PC-3 (cell line): ENCODE measurements around the gene ARHGEF18. TPM values are rescaled to one million over a fixed set of nuclear protein-coding genes. Genes with fewer than 3 reads are reported as not detected.

Experiments
- ATAC-seq: fragments of 200-7000 bp; cut with Tn5 transposase; 2 replicates; pipeline ENCODE4 v1.9.1; 2020; ENCODE audit warnings: mild to moderate bottlenecking, moderate library complexity
- BruUV-seq: library from RNA; stranded (reverse); fragments of 400-500 nt; replicated peaks from 2 replicates; lab custom pipeline; 2021; lab: Mats Ljungman, UMichigan
- CTCF ChIA-PET: fragments of 300-600 bp; sonication (Branson Sonifier 250); formaldehyde crosslinking; loops from one replicate; lab custom pipeline; 2022; ENCODE audit warnings: antibody characterized with exemption; lab: Charles Lee
- POLR2A ChIA-PET: fragments of 300-600 bp; sonication (Branson Sonifier 250); formaldehyde crosslinking; loops from one replicate; lab custom pipeline; 2022; ENCODE audit warnings: antibody characterized with exemption; ENCODE audit not compliant: unreplicated experiment; lab: Charles Lee
- DNase-seq: peaks from one replicate; pipeline ENCODE4 v3.0.0-alpha.2; 2015
- H2AFZ ChIP-seq: fragments of 300-600 bp; sonication (generic); 2 replicates; pipeline ENCODE4 v1.6.0; 2016; ENCODE audit warnings: antibody characterized with exemption, low read length
- H3F3A ChIP-seq: fragments of 300-600 bp; sonication (generic); one replicate; pipeline ENCODE4 v1.6.0; 2017; ENCODE audit warnings: antibody characterized with exemption, low read length, control low read depth, mild to moderate bottlenecking; ENCODE audit not compliant: unreplicated experiment
- H3K27ac ChIP-seq: fragments of 300-600 bp; sonication (generic); 2 replicates; pipeline ENCODE4 v1.5.1; 2016; ENCODE audit warnings: mild to moderate bottlenecking, low read length
- H3K27me3 ChIP-seq: fragments of 300-600 bp; sonication (generic); 2 replicates; pipeline ENCODE4 v1.6.1; 2016; ENCODE audit warnings: low read length, mixed read lengths
- H3K36me3 ChIP-seq: fragments of 300-600 bp; sonication (generic); 2 replicates; pipeline ENCODE4 v1.6.1; 2016; ENCODE audit warnings: low read depth, mixed run types, low read length, mixed read lengths
- H3K4me1 ChIP-seq: fragments of 300-600 bp; sonication (generic); 2 replicates; pipeline ENCODE4 v1.5.1; 2016; ENCODE audit warnings: low read length; ENCODE audit not compliant: insufficient read depth
- H3K4me2 ChIP-seq: fragments of 300-600 bp; sonication (generic); 2 replicates; pipeline ENCODE4 v1.6.0; 2016; ENCODE audit warnings: low read length
- H3K4me3 ChIP-seq: fragments of 300-600 bp; sonication (generic); 2 replicates; pipeline ENCODE4 v1.5.1; 2016; ENCODE audit warnings: mild to moderate bottlenecking, low read length, mixed read lengths
- H3K79me2 ChIP-seq: fragments of 300-600 bp; sonication (generic); 2 replicates; pipeline ENCODE4 v1.6.1; 2017; ENCODE audit warnings: low read length, mixed read lengths
- H3K9ac ChIP-seq: fragments of 300-600 bp; sonication (generic); 2 replicates; pipeline ENCODE4 v1.6.0; 2016; ENCODE audit warnings: mild to moderate bottlenecking, low read length
- H3K9me2 ChIP-seq: fragments of 300-600 bp; sonication (generic); replicated peaks from 2 replicates; pipeline ENCODE4 v1.6.1; 2016; ENCODE audit warnings: mixed run types, low read length, mixed read lengths
- H3K9me3 ChIP-seq: fragments of 300-600 bp; sonication (generic); 2 replicates; pipeline ENCODE4 v1.6.1; 2016; ENCODE audit warnings: low read length, mixed read lengths
- H4K20me1 ChIP-seq: fragments of 300-600 bp; sonication (generic); 2 replicates; pipeline ENCODE4 v1.6.1; 2016; ENCODE audit warnings: low read length, mixed read lengths
- CTCF ChIP-seq: fragments of 300-600 bp; sonication (generic); conservative IDR thresholded peaks from 2 replicates; pipeline ENCODE4 v1.5.1; 2017; ENCODE audit warnings: antibody characterized with exemption, low read depth, mild to moderate bottlenecking, low read length
- EZH2 ChIP-seq: fragments of 300-600 bp; sonication (generic); IDR thresholded peaks from one replicate; pipeline ENCODE4 v1.6.1; 2017; ENCODE audit warnings: antibody characterized with exemption, mild to moderate bottlenecking, low read length; ENCODE audit not compliant: unreplicated experiment
- EZH2phosphoT487 ChIP-seq: fragments of 300-600 bp; sonication (generic); IDR thresholded peaks from 2 replicates; pipeline ENCODE4 v1.6.1; 2018; ENCODE audit warnings: mild to moderate bottlenecking, antibody characterized with exemption, low read length, borderline replicate concordance
- intact Hi-C: fragments of 100-400 bp; cut with micrococcal nuclease; formaldehyde crosslinking; loops from 2 replicates; pipeline ENCODE4 v1.9.0; 2023
- total RNA-seq: library from RNA; depleted of rRNA; stranded (reverse); fragments of >200 nt; gene quantifications from 2 replicates; pipeline ENCODE4 v1.2.3, GENCODE V29; 2014

ARHGEF18 gene
- total RNA-seq, 1 experiment from 2014 or later, result 65.1 TPM

DNA sequence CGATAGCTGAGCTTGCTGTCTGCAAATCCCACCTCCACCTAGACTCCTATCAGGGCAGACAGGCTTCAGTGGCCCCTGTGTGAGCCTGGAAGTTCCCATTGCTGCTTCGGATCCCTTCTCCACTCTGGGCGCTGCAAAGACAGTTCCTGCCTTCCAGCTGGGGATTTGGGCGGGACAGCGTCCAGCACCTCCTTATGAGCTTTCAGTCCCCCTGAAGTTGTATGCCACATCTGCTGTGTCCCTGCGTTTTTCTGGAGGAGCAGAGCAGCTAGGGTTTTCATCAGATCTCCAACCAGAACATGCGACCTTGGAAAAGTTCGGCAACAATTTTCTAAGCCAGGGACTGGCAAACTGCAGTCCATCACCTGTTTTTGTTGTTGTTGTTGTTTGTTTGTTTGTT, 38.0 kb downstream of the ARHGEF18 start:
- Histone ChIP-seq H3K36me3 (no peaks in the 10 kb centered on the region), H3K4me3 (no peak overlapping the region), H3K9me3 (no peaks in the 10 kb centered on the region), H4K20me1 (no peaks in the 10 kb centered on the region), H2AFZ (no peak overlapping the region), H3K9ac (no peak overlapping the region), H3K9me2 (no peaks in the 10 kb centered on the region), H3K4me1 (peaks cover 15% of the 10 kb centered on the region), H3F3A (no peaks in the 10 kb centered on the region), H3K79me2 (peaks cover 7% of the 10 kb centered on the region; the same call in 1 of the 2 replicates), H3K4me2 (no peak overlapping the region), H3K27ac (no peak overlapping the region), H3K27me3 (no peaks in the 10 kb centered on the region)
- ChIA-PET CTCF (interaction anchor here (0.7 kb wide), 1 partner anchor 312 kb away, joined by 5 read pairs; no protein-coding TSS in a partner anchor), POLR2A (no interaction called here)
- intact Hi-C loops, result no loop called here
- BruUV-seq, result no TSS peak
- ATAC-seq (no peak), DNase-seq (no peak)
- no peak for TF ChIP-seq EZH2
- no peak for TF ChIP-seq EZH2phosphoT487
- no peak for TF ChIP-seq CTCF

GRCh38 chr19:7391218-7391670, 42.5 kb downstream of the ARHGEF18 start:
- BruUV-seq, result no TSS peak
- Histone ChIP-seq H2AFZ (peak overlapping the region; percentile 39), H3K36me3 (no peaks in the 10 kb centered on the region), H3F3A (no peaks in the 10 kb centered on the region), H3K4me2 (peak overlapping the region; percentile 52), H3K27me3 (no peaks in the 10 kb centered on the region), H3K4me3 (peak overlapping the region; percentile 32; the same call in 1 of the 2 replicates), H3K4me1 (peaks cover 23% of the 10 kb centered on the region), H4K20me1 (peaks cover 9% of the 10 kb centered on the region; the same call in 1 of the 2 replicates), H3K9ac (peak overlapping the region; percentile 60), H3K27ac (peak overlapping the region; percentile 93), H3K9me2 (no peaks in the 10 kb centered on the region), H3K79me2 (peaks cover 29% of the 10 kb centered on the region), H3K9me3 (no peaks in the 10 kb centered on the region)
- ChIA-PET POLR2A (no interaction called here), CTCF (no interaction called here)
- no peak for TF ChIP-seq EZH2
- TF ChIP-seq CTCF, result no peak
- TF ChIP-seq EZH2phosphoT487, result no peak
- intact Hi-C loops, result loop anchor here (2.0 to 10.0 kb wide), 2 partner anchors 114 to 144 kb away; partner anchors contain the start of gene PNPLA6
- peak; percentile 97 for DNase-seq
- peak; percentile 84 for ATAC-seq

DNA sequence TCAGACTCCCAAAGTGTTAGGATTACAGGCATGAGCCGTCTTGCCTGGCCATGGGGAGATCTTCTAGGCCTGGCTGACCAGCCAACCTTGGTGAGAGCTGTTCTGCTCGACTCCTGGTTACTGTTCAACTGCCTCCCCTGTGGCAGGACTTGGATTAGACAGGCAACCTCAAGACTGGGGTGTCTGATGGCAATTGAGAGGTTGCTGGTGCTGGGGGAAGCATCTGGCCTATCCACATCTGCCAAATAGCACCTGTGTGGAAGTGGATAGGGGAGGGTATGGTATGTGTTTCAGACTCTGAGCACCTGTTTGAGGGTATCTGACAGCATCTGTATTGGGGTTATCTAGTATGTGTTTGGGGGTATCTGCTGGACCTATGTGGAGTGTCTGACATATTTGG, 44.7 kb downstream of the ARHGEF18 start:
- no peak for TF ChIP-seq EZH2
- no peak for TF ChIP-seq EZH2phosphoT487
- no peak for TF ChIP-seq CTCF
- no peak for ATAC-seq
- Histone ChIP-seq H3K79me2 (peaks cover 50% of the 10 kb centered on the region), H3K4me1 (peaks cover 40% of the 10 kb centered on the region), H3K9me3 (no peaks in the 10 kb centered on the region), H3K27me3 (no peaks in the 10 kb centered on the region), H3K9me2 (no peaks in the 10 kb centered on the region), H4K20me1 (peaks cover 9% of the 10 kb centered on the region; the same call in 1 of the 2 replicates), H3K27ac (peak overlapping the region; percentile 17), H2AFZ (no peak overlapping the region), H3K4me2 (no peak overlapping the region), H3K4me3 (no peak overlapping the region), H3F3A (peaks cover 5% of the 10 kb centered on the region), H3K36me3 (no peaks in the 10 kb centered on the region), H3K9ac (no peak overlapping the region)
- POLR2A ChIA-PET, result no interaction called here
- DNase-seq, result no peak
- intact Hi-C loops, result loop anchor here (10.0 kb wide), 1 partner anchor 111 kb away; no protein-coding TSS in a partner anchor
- no TSS peak for BruUV-seq
- CTCF ChIA-PET, result no interaction called here
